H1 (cell line): Measurements from ENCODE around the gene RUVBL1. TPM values are rescaled to one million over a fixed set of nuclear protein-coding genes. Genes with fewer than 3 reads are reported as not detected.

Experiments used
- CTCF ChIA-PET: fragments of 300-600 bp; sonication (Branson Sonifier 250); formaldehyde crosslinking; loops from one replicate; lab custom pipeline; 2021; ENCODE audit not compliant: partially characterized antibody; lab: Charles Lee
- POLR2A ChIA-PET: fragments of 300-600 bp; sonication (Branson Sonifier 250); formaldehyde crosslinking; loops from one replicate; lab custom pipeline; 2021; ENCODE audit warnings: inconsistent platforms; ENCODE audit not compliant: partially characterized antibody; lab: Charles Lee
- DNase-seq, 2 experiments: peaks; one replicate each; pipeline versions ENCODE4 v3.0.0 to v3.0.0-alpha.2; 2010 to 2022; ENCODE audit warnings: low spot score in 2 of 2, low read depth in 1 of 2, mixed read lengths in 1 of 2
- FAIRE-seq: peaks from 2 replicates; lab custom pipeline; 2011; peaks lifted over from hg19 to GRCh38; lab: Jason Lieb, UNC
- H2AFZ ChIP-seq: 2 replicates; pipeline ENCODE4 v1.8.1; 2012; ENCODE audit warnings: low read length, inconsistent platforms
- H2AK5ac ChIP-seq: 2 replicates; pipeline ENCODE4 v1.6.1; 2013; ENCODE audit warnings: low read depth, low read length
- H2BK120ac ChIP-seq: replicated peaks from 2 replicates; pipeline ENCODE3; 2013; ENCODE audit warnings: low read depth, low read length, inconsistent platforms
- H2BK12ac ChIP-seq: 2 replicates; pipeline ENCODE4 v1.6.1; 2013; ENCODE audit warnings: low read depth, low read length
- H2BK15ac ChIP-seq: 2 replicates; pipeline ENCODE4 v1.6.1; 2013; ENCODE audit warnings: low read length
- H2BK20ac ChIP-seq: 2 replicates; pipeline ENCODE4 v1.6.1; 2013; ENCODE audit warnings: low read length
- H2BK5ac ChIP-seq: 2 replicates; pipeline ENCODE4 v1.6.1; 2013; ENCODE audit warnings: low read depth, low read length
- H3K14ac ChIP-seq: 2 replicates; pipeline ENCODE4 v1.6.1; 2013; ENCODE audit warnings: inconsistent platforms; ENCODE audit not compliant: insufficient read length
- H3K18ac ChIP-seq: 2 replicates; pipeline ENCODE4 v1.6.1; 2013; ENCODE audit warnings: low read length; ENCODE audit errors: extremely low read depth
- H3K23ac ChIP-seq: 2 replicates; pipeline ENCODE4 v1.6.1; 2013; ENCODE audit warnings: inconsistent platforms; ENCODE audit not compliant: insufficient read length
- H3K23me2 ChIP-seq: 2 replicates; pipeline ENCODE4 v1.6.1; 2013; ENCODE audit warnings: low read depth, low read length
- H3K27ac ChIP-seq: 2 replicates; pipeline ENCODE4 v1.6.1; 2011; ENCODE audit warnings: low read depth, low read length, inconsistent platforms
- H3K27me3 ChIP-seq, 4 experiments: replicated peaks in 1 of 4; 1 replicate in 1 of 4; 2 replicates in 3 of 4; pipeline versions ENCODE4 v1.6.1 to v1.8.1; 2011 to 2013; ENCODE audit warnings: low read length in 3 of 4, mild to moderate bottlenecking in 3 of 4, inconsistent platforms in 2 of 4, mixed read lengths in 2 of 4, moderate library complexity in 1 of 4; ENCODE audit not compliant: control insufficient read depth in 3 of 4, insufficient read depth in 3 of 4; ENCODE audit errors: extremely low read depth in 1 of 4
- H3K36me3 ChIP-seq, 4 experiments: 2 replicates each; pipeline versions ENCODE4 v1.6.1 to v1.8.1; 2011 to 2013; ENCODE audit warnings: mild to moderate bottlenecking in 4 of 4, low read length in 3 of 4, moderate library complexity in 2 of 4, control low read depth in 1 of 4, inconsistent platforms in 1 of 4; ENCODE audit not compliant: insufficient read depth in 4 of 4, control insufficient read depth in 2 of 4
- H3K4ac ChIP-seq: replicated peaks from 2 replicates; pipeline ENCODE3; 2013; ENCODE audit warnings: low read length, low read depth, mixed read lengths, inconsistent platforms; ENCODE audit not compliant: insufficient read length
- H3K4me1 ChIP-seq, 4 experiments: replicated peaks in 1 of 4; 1 replicate in 1 of 4; 2 replicates in 3 of 4; pipeline versions ENCODE4 v1.6.1 to v1.8.1; 2011 to 2013; ENCODE audit warnings: low read length in 3 of 4, inconsistent platforms in 2 of 4, mixed read lengths in 1 of 4; ENCODE audit not compliant: insufficient read depth in 4 of 4, control insufficient read depth in 3 of 4
- H3K4me2 ChIP-seq, 2 experiments: 2 replicates each; pipeline versions ENCODE4 v1.6.1 to v1.8.1; 2011 to 2013; ENCODE audit warnings: low read depth in 2 of 2, low read length in 2 of 2, control low read depth in 1 of 2, inconsistent platforms in 1 of 2, mild to moderate bottlenecking in 1 of 2; ENCODE audit not compliant: insufficient read depth in 1 of 2
- H3K4me3 ChIP-seq, 4 experiments: fragments of 200-600, 300-600 bp in 1 of 4; sonication (generic), shearing (Covaris generic), sonication (Bioruptor Twin) in 1 of 4; 2 replicates each; pipeline versions ENCODE4 v1.5.1 to v1.8.1; 2011 to 2016; ENCODE audit warnings: low read length in 4 of 4, low read depth in 3 of 4, control low read depth in 2 of 4, inconsistent platforms in 2 of 4, mild to moderate bottlenecking in 2 of 4, mixed read lengths in 1 of 4, moderate library complexity in 1 of 4; ENCODE audit not compliant: insufficient read depth in 2 of 4; ENCODE audit errors: extremely low read depth in 1 of 4
- H3K56ac ChIP-seq: replicated peaks from 2 replicates; pipeline ENCODE3; 2013; ENCODE audit warnings: low read depth, mild to moderate bottlenecking, mixed read lengths, low read length, inconsistent platforms; ENCODE audit not compliant: insufficient read length
- H3K79me1 ChIP-seq: 2 replicates; pipeline ENCODE4 v1.6.1; 2013; ENCODE audit warnings: low read depth, low read length, control low read depth
- H3K79me2 ChIP-seq, 2 experiments: 2 replicates each; pipeline versions ENCODE4 v1.6.1 to v1.8.1; 2012 to 2013; ENCODE audit warnings: low read length in 2 of 2, mild to moderate bottlenecking in 2 of 2, inconsistent platforms in 1 of 2; ENCODE audit not compliant: insufficient read depth in 2 of 2, control insufficient read depth in 1 of 2
- H3K9ac ChIP-seq, 4 experiments: replicated peaks in 1 of 4; 1 replicate in 1 of 4; 2 replicates in 3 of 4; pipeline versions ENCODE4 v1.6.1 to v1.8.1; 2011 to 2013; ENCODE audit warnings: low read depth in 3 of 4, low read length in 3 of 4, control low read depth in 2 of 4, mild to moderate bottlenecking in 2 of 4, moderate library complexity in 2 of 4, inconsistent platforms in 1 of 4; ENCODE audit errors: extremely low read depth in 1 of 4
- H3K9me3 ChIP-seq, 2 experiments: 2 replicates each; pipeline versions ENCODE4 v1.6.1 to v1.8.1; 2012 to 2013; ENCODE audit warnings: mild to moderate bottlenecking in 2 of 2, moderate library complexity in 2 of 2, control low read depth in 1 of 2, inconsistent platforms in 1 of 2, low read depth in 1 of 2, low read length in 1 of 2, mixed read lengths in 1 of 2; ENCODE audit not compliant: insufficient read depth in 2 of 2
- H4K20me1 ChIP-seq, 2 experiments: replicated peaks in 1 of 2; 2 replicates each; pipeline versions ENCODE3 to v1.8.1; 2011 to 2013; ENCODE audit warnings: inconsistent platforms in 2 of 2, low read length in 2 of 2, mild to moderate bottlenecking in 1 of 2; ENCODE audit not compliant: insufficient read depth in 2 of 2, control insufficient read depth in 1 of 2
- H4K5ac ChIP-seq: 2 replicates; pipeline ENCODE4 v1.6.1; 2013; ENCODE audit warnings: low read length, low read depth, mixed read lengths, inconsistent platforms; ENCODE audit not compliant: insufficient read length
- H4K8ac ChIP-seq: 2 replicates; pipeline ENCODE4 v1.8.0; 2013; ENCODE audit warnings: mild to moderate bottlenecking, moderate library complexity, low read length, inconsistent platforms; ENCODE audit not compliant: insufficient read depth; ENCODE audit errors: extremely low read depth
- H4K91ac ChIP-seq: replicated peaks from 2 replicates; pipeline ENCODE3; 2013; ENCODE audit warnings: low read length, mixed read lengths, inconsistent platforms; ENCODE audit not compliant: insufficient read length
- ASH2L ChIP-seq: fragments of 200-600, 300-600 bp; sonication (generic); IDR thresholded peaks from one replicate; pipeline ENCODE4 v1.7.1; 2017; ENCODE audit warnings: low read length
- CBX5 ChIP-seq: fragments of 300-800, 300-1000 bp; sonication (generic); IDR thresholded peaks from 2 replicates; pipeline ENCODE4 v1.7.1; 2016; ENCODE audit warnings: antibody characterized with exemption, low read length, low read depth
- CHD1 ChIP-seq: IDR thresholded peaks from 2 replicates; pipeline ENCODE4 v1.6.1; 2012; ENCODE audit warnings: low read depth, low read length, improper control_type of control experiment
- EGR1 ChIP-seq: IDR thresholded peaks from 2 replicates; pipeline ENCODE4 v1.6.1; 2011; ENCODE audit warnings: low read depth, low read length, borderline replicate concordance
- EP300 ChIP-seq, 2 experiments: IDR thresholded peaks; 1 replicate in 1 of 2; 2 replicates in 1 of 2; pipeline ENCODE4 v1.6.1; 2011 to 2012; ENCODE audit warnings: low read depth in 2 of 2, low read length in 2 of 2, mild to moderate bottlenecking in 2 of 2, borderline replicate concordance in 1 of 2, inconsistent platforms in 1 of 2, moderate library complexity in 1 of 2
- POLR2A ChIP-seq, 2 experiments: IDR thresholded peaks; 1 replicate in 1 of 2; 2 replicates in 1 of 2; pipeline ENCODE4 v1.6.1; 2011; ENCODE audit warnings: low read depth in 2 of 2, low read length in 2 of 2, mild to moderate bottlenecking in 2 of 2; ENCODE audit errors: control extremely low read depth in 1 of 2
- RNF2 ChIP-seq: fragments of 200-900, 300-1000 bp; sonication (generic); IDR thresholded peaks from 2 replicates; pipeline ENCODE4 v1.7.1; 2016; ENCODE audit warnings: borderline replicate concordance, low read depth, mild to moderate bottlenecking, antibody characterized with exemption, low read length; ENCODE audit not compliant: poor library complexity, severe bottlenecking; ENCODE audit errors: missing control alignments
- WGBS, 2 experiments: shearing (Covaris generic) in 1 of 2; methylation state at CpG; one replicate each; pipeline versions ENCODE4 v1.1.6 to v1.1.7; 2013 to 2015; ENCODE audit warnings: low lambda C conversion rate in 2 of 2, mixed read lengths in 2 of 2, inconsistent platforms in 1 of 2, low coverage in 1 of 2, missing lambda C conversion rate in 1 of 2; ENCODE audit not compliant: insufficient replicate concordance in 2 of 2, insufficient coverage in 1 of 2, insufficient read length in 1 of 2; ENCODE audit errors: extremely low coverage in 1 of 2, missing lambda C conversion rate in 1 of 2; 5-methylcytosine and 5-hydroxymethylcytosine counted together
- polyA plus RNA-seq, 7 experiments: library from polyadenylated mRNA; depleted of rRNA in 3 of 7; stranded (reverse) in 5 of 7; unstranded in 2 of 7; fragments of >200 nt in 5 of 7; fragments of 200-250 nt in 2 of 7; gene quantifications; 1 replicate in 5 of 7; 2 replicates in 1 of 7; 4 replicates in 1 of 7; pipeline versions ENCODE4 v1.2.1 to v1.2.3, GENCODE V29; 2011 to 2013; ENCODE audit warnings: missing spikeins in 2 of 7, mixed read lengths in 2 of 7
- total RNA-seq: library from RNA; stranded (reverse); fragmentation: NEBNext Ultra II Directional; extraction: Animal tissue kit (Norgen Biotek cat#: 25700); gene quantifications from 2 replicates; pipeline ENCODE4 v1.2.1, GENCODE V29; 2021

The RUVBL1 gene
- total and polyA plus RNA-seq, 2 of the 8 experiments (the other 6 are each of a cell fraction or from before 2014, with no cell fraction given) = 112 to 135 TPM

GRCh38 chr3:128072454-128073184 is 51.0 kb downstream of the RUVBL1 start:
- ChIA-PET CTCF (interaction anchor here (1.2 to 1.8 kb wide), 4 partner anchors 10 to 60 kb away, joined by 3 to 9 read pairs (median 4); no protein-coding TSS in a partner anchor), POLR2A (interaction anchor here (0.9 to 1.6 kb wide), 5 partner anchors 9 to 51 kb away, joined by 3 to 5 read pairs (median 5); partner anchors contain the start of genes RUVBL1 and SEC61A1)
- H3K23ac ChIP-seq = no peak overlapping the region
- no peak overlapping the region for H3K4me3 ChIP-seq
- no peak overlapping the region for H4K5ac ChIP-seq
- H2AK5ac ChIP-seq = no peak overlapping the region
- no peak overlapping the region for H3K4me2 ChIP-seq
- H3K9ac ChIP-seq = no peak overlapping the region
- H3K23me2 ChIP-seq = peaks cover 9% of the 10 kb centered on the region; the same call in 1 of the 2 replicates
- H3K14ac ChIP-seq = no peak overlapping the region
- H4K91ac ChIP-seq = no peak overlapping the region
- H2BK15ac ChIP-seq = no peak overlapping the region
- no peak overlapping the region for H2BK120ac ChIP-seq
- 87% methylated on average over 13 of the region's 13 CpGs; no CpG with 5 or more reads in 1 of the 2 experiments for WGBS, 2 experiments
- H3K36me3 ChIP-seq = peaks cover 25 to 48% (median 39%) of the 10 kb centered on the region in 4 experiments
- no peak overlapping the region for H3K56ac ChIP-seq
- H3K4me1 ChIP-seq = peaks cover 5 to 20% (median 14%) of the 10 kb centered on the region in 4 experiments
- H3K27me3 ChIP-seq = peaks cover 0 to 9% (median 4%) of the 10 kb centered on the region in 4 experiments; a peak in 5 of 7 replicates
- H3K9me3 ChIP-seq = no peaks in the 10 kb centered on the region
- no peaks in the 10 kb centered on the region for H3K79me2 ChIP-seq
- peaks cover 4% of the 10 kb centered on the region; the same call in 1 of the 2 replicates for H3K79me1 ChIP-seq
- H2BK20ac ChIP-seq = no peak overlapping the region
- DNase-seq (no peak), FAIRE-seq (no peak)
- no peak overlapping the region for H4K8ac ChIP-seq
- H2BK12ac ChIP-seq = no peak overlapping the region
- no peak overlapping the region for H3K4ac ChIP-seq
- H4K20me1 ChIP-seq = peaks cover 19 to 22% of the 10 kb centered on the region in 2 experiments
- H2AFZ ChIP-seq = no peak overlapping the region
- no peak overlapping the region for H2BK5ac ChIP-seq
- H3K18ac ChIP-seq = no peak overlapping the region
- no peak overlapping the region for H3K27ac ChIP-seq
- no peak for TF ChIP-seq CBX5
- no peak for TF ChIP-seq RNF2
- TF ChIP-seq EP300 (IDR thresholded peaks at IDR 0.05; ENCODE audit: borderline replicate concordance in 1 of 2, low read depth in 2 of 2, low read length in 2 of 2) = no peak
- TF ChIP-seq POLR2A (IDR thresholded peaks at IDR 0.05; ENCODE audit: control extremely low read depth in 1 of 2, low read depth in 2 of 2, low read length in 2 of 2) = no peak
- TF ChIP-seq ASH2L = no peak
- no peak for TF ChIP-seq CHD1
- no peak for TF ChIP-seq EGR1
